ENCODE results near the gene TMEM229B.

DNA sequence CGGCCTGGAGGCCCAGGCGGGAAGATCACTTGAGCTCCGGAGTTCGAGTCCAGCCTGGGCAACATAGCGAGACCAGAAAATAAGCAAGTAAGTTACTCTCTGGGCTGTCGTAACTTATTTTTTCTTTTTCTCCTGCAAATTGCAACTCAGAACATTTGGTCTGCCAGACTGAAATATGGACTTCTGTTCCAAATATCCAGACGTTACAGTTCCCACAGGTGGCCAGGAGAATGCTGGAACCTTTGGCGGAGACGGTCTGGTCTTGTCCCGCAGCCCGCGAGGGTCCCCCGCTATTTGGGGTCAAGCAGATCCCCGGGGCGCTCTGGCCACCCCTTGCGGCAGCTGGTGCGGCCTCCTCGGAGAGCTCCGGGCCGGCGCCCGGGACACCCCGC lies 44.1 kb upstream of the TMEM229B start:
- no peak for TF ChIP-seq YY1 (IDR thresholded peaks at IDR 0.05; ENCODE audit: low read depth)
- no peak for TF ChIP-seq POLR2AphosphoS5 (IDR thresholded peaks at IDR 0.05; ENCODE audit: low read depth, low read length)
- TF ChIP-seq, protein P1, sequence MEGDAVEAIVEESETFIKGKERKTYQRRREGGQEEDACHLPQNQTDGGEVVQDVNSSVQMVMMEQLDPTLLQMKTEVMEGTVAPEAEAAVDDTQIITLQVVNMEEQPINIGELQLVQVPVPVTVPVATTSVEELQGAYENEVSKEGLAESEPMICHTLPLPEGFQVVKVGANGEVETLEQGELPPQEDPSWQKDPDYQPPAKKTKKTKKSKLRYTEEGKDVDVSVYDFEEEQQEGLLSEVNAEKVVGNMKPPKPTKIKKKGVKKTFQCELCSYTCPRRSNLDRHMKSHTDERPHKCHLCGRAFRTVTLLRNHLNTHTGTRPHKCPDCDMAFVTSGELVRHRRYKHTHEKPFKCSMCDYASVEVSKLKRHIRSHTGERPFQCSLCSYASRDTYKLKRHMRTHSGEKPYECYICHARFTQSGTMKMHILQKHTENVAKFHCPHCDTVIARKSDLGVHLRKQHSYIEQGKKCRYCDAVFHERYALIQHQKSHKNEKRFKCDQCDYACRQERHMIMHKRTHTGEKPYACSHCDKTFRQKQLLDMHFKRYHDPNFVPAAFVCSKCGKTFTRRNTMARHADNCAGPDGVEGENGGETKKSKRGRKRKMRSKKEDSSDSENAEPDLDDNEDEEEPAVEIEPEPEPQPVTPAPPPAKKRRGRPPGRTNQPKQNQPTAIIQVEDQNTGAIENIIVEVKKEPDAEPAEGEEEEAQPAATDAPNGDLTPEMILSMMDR (IDR thresholded peaks at IDR 0.05) = no peak
- TF ChIP-seq NRF1 (IDR thresholded peaks at IDR 0.05; ENCODE audit: low read depth, low read length) = no peak
- no peak for TF ChIP-seq FOXJ3 (CRISPR knock-in tag; IDR thresholded peaks at IDR 0.05)
- no peak for TF ChIP-seq NFIC (IDR thresholded peaks at IDR 0.05; ENCODE audit: borderline replicate concordance)
- TF ChIP-seq TEAD4 (IDR thresholded peaks at IDR 0.05; ENCODE audit: borderline replicate concordance, insufficient read depth) = no peak
- no peak for TF ChIP-seq TAF1 (IDR thresholded peaks at IDR 0.05; ENCODE audit: borderline replicate concordance, low read depth, low read length)
- TF ChIP-seq MXI1 (IDR thresholded peaks at IDR 0.05; ENCODE audit: low read depth, low read length) = no peak
- no peak for TF ChIP-seq GATA2 (CRISPR knock-in tag; IDR thresholded peaks at IDR 0.05)
- no peak for TF ChIP-seq EP300 (IDR thresholded peaks at IDR 0.05; ENCODE audit: borderline replicate concordance in 1 of 2, low read depth in 1 of 2, low read length in 1 of 2)
- TF ChIP-seq, protein P2, sequence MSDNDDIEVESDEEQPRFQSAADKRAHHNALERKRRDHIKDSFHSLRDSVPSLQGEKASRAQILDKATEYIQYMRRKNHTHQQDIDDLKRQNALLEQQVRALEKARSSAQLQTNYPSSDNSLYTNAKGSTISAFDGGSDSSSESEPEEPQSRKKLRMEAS (IDR thresholded peaks at IDR 0.05; ENCODE audit: low read depth) = no peak
- no peak for TF ChIP-seq CHD2 (IDR thresholded peaks at IDR 0.05; ENCODE audit: low read length, partially characterized antibody)
- TF ChIP-seq JUND (IDR thresholded peaks at IDR 0.05) = no peak

Data from SK-N-SH (cell line).